Stimulated activated CD8-positive, alpha-beta memory T cell treated with anti-CD3 and anti-CD28 coated beads, Interleukin-15, amount 100 ng/mL, for 4 hours (primary cell): Measurements from ENCODE around the gene CMC2.

Experiments used
- DNase-seq, 2 donors: peaks; one replicate each; pipeline ENCODE4 v3.0.0-alpha.2; 2020; ENCODE audit warnings: low read depth in 2 of 2

Gene CMC2

GRCh38 chr16:80974649-80975376 lies 31.9 kb downstream of the CMC2 start:
- no peak for DNase-seq

- DNase-seq = no peak
Measured at GRCh38 chr16:80973991-80974390, 32.7 kb downstream of the CMC2 start.

GRCh38 chr16:80972611-80973010 lies 34.1 kb downstream of the CMC2 start:
- no peak for DNase-seq

GRCh38 chr16:80971819-80972218 lies 34.9 kb downstream of the CMC2 start:
- no peak for DNase-seq

- no peak for DNase-seq
Measured at GRCh38 chr16:80969114-80969484, 37.6 kb downstream of the CMC2 start.

GRCh38 chr16:80968386-80969113 lies 38.1 kb downstream of the CMC2 start:
- DNase-seq = no peak

GRCh38 chr16:80966617-80967016 lies 40.1 kb downstream of the CMC2 start:
- DNase-seq = no peak

GRCh38 chr16:80964351-80964750 lies 42.3 kb downstream of the CMC2 start:
- no peak for DNase-seq

- no peak for DNase-seq
Measured at GRCh38 chr16:80962879-80963278, 43.8 kb downstream of the CMC2 start.

DNA sequence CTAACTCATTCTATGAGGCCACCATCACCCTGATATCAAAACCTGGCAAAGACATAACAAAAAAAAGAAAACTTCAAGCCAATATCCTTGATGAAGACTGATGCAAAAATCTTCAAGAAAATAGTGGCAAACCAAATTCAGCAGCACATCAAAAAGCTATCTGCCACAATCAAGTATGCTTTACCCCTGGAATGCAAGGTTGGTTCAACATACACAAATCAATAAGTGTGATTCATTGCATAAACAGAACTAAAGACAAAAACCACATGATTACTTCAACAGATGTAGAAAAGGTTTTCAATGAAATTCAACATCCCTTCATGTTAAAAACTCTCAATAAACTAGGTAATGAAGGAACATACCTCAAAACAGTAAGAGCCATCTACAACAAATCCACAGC lies 48.4 kb downstream of the CMC2 start:
- no peak for DNase-seq

DNA sequence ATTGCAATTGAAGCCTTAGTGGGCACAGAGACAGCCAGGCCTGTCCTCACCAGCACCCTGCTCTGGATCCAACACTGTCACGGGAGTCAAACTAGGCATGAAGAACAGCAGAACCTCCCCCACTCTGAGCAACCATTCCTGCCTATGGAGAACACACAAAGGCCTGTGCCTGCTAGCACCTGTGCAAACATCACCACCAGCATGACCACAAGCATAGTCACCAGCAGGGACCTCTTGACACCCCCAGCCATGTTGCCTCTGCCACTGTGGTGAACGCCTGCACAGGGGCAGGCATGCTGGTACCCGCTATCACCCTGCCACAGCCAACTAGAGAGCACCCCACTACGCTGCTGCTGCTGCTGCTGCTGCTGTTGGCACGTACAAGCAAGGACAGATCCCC lies 51.7 kb downstream of the CMC2 start:
- DNase-seq = no peak

GRCh38 chr16:80948886-80949493 lies 57.7 kb downstream of the CMC2 start:
- no peak for DNase-seq

- DNase-seq = no peak
Measured at GRCh38 chr16:80947708-80948625, 58.7 kb downstream of the CMC2 start.

DNA sequence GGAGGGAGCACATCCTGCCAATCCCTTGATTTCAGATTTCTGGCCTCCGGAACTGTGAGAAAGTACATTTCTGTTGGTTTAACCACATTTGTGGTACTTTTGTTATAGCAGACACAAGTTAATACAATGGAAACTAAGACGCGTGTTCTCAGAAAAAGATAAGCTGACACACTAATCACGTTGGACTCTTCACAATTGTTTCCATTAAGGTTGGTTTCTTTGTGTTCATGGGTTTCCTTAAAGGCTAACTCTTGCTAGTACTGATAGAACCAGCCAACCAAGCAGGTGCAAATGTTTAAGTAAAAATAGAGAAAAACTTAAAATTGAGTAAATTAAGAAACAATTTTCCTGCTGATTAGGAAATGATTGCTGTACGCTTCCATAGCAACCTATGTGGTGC lies 59.4 kb downstream of the CMC2 start:
- DNase-seq = no peak

DNA sequence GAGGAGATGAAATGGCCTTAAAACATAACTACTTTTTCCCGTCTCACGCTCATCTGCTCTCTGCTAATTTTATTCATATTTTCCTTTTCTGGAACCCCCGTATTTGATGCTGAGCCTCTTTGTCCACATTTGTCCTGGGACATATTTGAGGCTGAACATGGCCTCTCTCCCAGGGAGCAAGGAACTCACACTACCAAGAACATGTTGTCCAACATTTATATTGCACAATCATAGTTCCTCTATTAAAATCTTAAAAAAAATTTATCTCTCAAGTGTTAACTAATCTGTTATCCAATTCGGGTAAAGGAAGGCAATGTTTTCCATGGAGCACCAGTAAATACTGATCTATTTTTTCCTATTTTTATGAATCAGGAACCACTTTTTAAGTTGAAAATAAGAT lies 60.2 kb downstream of the CMC2 start:
- DNase-seq = no peak

- no peak for DNase-seq
Measured at GRCh38 chr16:80940069-80940856, 66.4 kb downstream of the CMC2 start.

- DNase-seq = no peak
Measured at GRCh38 chr16:80938879-80939260, 67.8 kb downstream of the CMC2 start.

- DNase-seq = no peak
Measured at GRCh38 chr16:80938004-80938878, 68.4 kb downstream of the CMC2 start.

GRCh38 chr16:80936410-80936809 lies 70.3 kb downstream of the CMC2 start:
- DNase-seq = no peak

GRCh38 chr16:80935691-80936090 lies 71.0 kb downstream of the CMC2 start:
- no peak for DNase-seq
